Measurements from ENCODE around the gene KCNA4.
"Not testable (repeated sequence)": the region's sequence is repeated elsewhere in the genome, so short reads cannot be mapped to it uniquely, and the experiment has no call there.

Gene KCNA4

DNA sequence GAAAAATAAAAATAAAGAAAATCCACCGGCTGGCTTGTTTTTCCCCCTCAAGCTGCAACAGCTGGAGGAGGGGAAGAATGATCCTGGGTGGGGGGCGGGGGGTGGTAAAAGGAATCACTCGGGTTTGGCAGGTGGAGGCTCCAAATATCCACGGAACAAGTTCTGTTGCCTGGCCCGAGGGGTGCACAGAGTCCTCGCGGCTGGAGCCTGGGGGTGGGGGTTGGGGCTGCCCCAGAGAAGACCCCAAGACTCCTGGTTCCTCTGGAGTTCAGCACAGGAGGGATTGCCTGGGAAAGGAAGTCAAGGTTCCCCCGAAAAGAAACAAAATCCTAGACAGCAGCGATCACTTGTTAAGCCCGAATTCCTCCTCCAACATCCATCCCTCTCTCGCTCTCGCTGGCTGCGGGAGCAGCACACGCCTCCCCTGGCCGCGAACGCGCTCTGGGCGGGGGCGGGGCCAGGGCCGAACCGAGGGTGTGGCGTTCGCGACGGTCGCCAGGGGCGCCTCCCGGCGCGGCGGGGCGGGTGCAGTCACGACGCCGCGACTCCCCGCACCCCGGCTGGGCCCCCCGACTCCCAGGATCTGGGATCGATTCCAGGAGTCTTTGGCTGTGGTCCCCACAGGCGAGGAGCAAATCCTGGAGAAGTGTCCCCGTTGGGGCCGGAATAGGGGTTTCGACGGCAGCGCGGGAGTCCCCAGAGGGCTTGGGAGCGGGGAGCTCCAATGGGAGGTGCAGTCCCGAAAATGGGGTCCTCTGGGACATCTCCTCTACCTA lies at the start of gene KCNA4:
Gene KCNA4, minus strand, starts transcription at position 443 of the 776 bp plus-strand sequence. CDS start 4,352 bp downstream, outside the sequence.
- DNase-seq (ENCODE audit: low spot score), result no peak

DNA sequence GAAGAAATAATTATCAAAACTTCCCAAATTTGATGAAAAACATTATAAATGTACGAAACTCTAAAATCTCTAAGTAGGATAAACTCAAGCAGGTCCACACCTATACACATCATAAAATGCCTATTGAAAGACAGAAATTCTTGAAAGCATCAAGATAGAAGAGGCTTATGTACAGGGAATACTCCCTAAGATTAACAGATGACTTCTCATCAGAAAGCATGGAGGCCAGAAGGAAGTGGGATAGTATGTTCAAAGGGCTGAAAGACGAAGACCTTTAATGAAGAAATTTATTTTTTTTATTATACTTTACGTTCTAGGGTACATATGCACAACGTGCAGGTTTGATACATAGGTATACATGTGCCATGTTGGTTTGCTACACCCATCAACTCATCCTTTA lies 45.3 kb upstream of the KCNA4 start:
- no peak for DNase-seq (ENCODE audit: low spot score)

DNA sequence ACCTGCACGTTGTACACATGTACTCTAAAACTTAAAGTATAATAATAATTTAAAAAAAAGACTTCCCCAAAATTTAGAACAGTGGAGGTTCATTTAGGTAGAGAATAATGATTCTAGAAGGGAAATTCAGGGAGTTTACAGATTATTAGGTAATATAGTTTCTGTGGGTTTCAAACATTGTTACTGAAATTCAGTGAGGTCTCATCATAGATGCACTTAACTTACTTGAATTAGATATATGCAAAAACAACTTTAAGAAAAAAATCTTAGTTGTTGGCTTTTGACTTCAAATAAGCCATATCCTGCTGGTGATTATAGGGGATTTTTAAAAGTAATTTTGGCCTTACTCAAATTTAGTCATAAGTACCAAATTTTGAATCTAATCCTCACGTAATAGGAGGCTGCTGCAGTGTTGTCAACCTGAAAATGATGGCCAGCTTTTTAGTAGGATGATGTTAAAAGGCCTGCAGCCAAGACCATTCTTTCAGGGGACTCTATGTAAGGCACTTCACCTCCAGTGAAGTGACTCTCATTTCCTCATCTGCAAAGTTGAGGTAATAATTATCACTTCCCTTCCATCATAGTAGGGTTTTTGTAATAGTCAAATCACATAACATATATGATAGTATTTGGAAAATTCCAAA lies 42.5 kb upstream of the KCNA4 start:
- no peak for DNase-seq (ENCODE audit: low spot score)

DNA sequence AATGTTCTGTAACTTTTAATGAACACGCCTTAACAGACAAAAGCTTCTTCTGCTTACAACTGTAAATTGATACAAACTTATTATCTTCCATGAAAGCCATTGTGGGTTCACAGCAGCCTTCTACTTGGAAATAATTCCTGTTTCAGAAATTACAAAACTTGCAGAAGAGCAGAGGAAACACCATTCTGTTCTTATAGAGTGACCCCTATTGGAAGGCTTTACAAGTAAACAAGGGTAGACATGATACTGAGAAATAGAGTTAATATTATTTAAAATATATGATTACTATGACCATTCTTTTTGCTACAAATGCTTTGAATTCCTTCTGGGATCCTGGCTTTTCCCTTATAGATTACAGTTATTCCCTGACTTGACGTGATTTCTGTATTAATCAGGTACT lies 32.4 kb upstream of the KCNA4 start:
- no peak for DNase-seq (ENCODE audit: low spot score)

DNA sequence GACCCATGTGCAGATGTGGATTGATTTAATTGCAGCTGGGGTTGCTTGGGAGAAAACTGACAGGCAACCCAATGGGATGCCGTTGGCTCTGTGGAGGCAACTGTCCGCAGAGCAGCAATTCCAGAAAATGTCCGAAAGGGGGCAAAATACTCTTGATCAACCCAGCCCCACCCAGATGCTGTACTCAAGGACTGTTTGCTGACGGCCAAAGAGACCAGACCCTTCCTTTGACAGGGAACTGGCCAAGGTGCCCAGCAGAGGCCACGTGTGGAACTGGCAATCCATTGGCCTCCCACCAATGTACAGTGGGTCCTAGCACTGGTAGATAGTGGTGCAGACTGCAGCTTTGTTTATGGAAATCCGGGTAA lies 29.7 kb upstream of the KCNA4 start:
- no peak for DNase-seq (ENCODE audit: low spot score)

DNA sequence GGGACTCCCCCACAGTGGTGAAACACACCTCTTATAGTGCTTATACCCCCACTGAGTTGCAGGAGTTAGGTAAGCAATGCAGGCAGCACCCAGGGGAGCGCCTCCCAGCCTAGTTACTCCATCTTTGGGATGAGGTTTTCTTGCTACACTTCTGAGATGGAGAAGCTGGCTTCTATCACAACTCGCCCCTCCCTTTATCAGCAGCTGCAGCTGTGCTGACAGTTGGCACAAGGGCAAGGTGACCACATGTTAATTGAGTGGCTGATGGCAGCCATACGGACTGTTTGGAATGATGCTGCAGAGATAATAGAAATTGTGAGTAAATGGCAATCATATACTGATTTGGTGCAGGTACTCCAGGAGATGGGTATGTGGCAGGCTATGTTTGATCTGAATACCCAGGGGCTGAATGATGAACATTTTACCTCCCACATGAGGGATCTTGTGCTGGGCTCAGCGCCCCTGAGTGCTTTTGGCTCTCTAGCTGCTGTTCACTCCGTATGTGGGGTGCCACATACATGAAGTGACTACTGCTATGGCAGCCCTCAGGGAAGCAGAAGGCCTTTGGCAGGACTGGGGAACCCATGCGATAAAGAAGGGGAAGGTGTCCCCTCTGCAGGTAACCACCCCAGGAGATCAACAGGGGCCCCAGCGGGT lies 29.2 kb upstream of the KCNA4 start:
- DNase-seq (ENCODE audit: low spot score), result no peak

DNA sequence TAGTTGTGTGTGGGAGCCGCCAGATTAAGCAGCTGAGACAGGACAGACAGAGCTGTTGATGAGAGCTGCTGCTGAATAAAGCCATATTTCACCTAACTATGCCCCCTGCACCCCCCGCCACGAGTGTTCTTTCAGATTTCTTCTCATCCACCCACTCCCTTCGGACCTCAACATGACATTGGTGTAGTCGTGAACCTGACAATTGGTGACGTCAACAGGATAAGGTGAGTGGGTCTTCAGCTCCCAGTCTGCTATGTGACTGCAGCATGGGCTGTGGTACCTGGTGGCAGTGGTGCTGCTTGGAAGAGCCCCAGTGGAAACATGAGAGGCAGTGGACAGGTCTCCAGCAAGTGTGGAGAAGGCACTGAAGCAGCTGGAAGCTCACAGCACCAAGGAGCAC lies 28.3 kb upstream of the KCNA4 start:
- DNase-seq (ENCODE audit: low spot score), result no peak

DNA sequence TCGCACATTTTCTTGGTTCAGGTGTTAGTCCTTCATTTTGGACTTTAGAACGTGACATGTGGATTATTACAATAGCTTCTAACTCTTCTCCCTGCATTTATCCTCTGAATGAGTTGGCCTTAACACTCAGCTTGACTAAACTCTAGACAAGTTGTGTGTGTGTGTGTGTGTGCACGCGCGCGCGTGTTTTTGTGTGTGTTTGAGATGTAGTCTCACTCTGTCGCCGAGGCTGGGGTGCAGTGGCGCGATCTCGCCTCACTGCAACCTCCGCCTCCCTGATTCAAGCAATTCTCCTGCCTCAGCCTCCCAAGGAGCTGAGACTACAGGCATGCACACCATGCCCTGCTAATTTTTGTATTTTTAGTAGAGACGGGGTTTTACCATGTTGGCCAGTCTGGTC lies 24.3 kb upstream of the KCNA4 start:
- no peak for DNase-seq (ENCODE audit: low spot score)

DNA sequence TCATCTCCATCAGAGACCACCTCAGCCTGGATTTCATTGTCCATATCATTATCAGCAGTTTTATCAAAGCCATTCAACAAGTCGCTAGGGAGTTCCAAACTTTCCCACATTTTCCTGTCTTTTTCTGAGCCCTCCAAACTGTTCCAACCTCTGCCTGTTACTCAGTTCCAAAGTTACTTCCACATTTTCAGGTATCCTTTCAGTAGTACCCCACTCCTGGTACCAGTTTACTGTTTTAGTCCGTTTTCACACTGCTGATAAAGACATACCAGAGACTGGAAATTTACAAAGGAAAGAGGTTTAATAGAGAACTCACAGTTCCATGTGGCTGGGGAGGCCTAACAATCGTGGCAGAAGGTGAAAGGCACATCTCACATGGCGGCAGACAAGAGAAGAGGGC lies 17.9 kb upstream of the KCNA4 start:
- DNase-seq (ENCODE audit: low spot score), result not testable (repeated sequence)

DNA sequence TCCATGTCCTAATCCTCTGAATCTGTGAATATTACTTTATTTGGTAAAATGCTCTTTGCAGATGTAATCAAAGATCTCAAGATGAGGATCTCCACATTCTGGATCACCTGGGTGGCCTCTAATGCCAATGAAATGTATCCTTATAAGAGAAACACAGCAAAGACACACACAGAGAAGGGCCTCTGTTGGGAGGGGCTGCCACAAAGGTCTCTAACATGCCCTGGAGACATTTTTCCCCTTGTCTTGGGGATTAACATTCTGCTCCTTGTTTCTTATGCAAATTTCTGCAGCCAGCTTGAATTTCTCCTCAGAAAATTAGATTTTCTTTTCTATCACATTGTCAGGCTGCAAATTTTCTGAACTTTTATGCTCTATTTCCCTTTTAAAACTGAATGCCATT lies 17.3 kb upstream of the KCNA4 start:
- DNase-seq (ENCODE audit: low spot score), result not testable (repeated sequence)

DNA sequence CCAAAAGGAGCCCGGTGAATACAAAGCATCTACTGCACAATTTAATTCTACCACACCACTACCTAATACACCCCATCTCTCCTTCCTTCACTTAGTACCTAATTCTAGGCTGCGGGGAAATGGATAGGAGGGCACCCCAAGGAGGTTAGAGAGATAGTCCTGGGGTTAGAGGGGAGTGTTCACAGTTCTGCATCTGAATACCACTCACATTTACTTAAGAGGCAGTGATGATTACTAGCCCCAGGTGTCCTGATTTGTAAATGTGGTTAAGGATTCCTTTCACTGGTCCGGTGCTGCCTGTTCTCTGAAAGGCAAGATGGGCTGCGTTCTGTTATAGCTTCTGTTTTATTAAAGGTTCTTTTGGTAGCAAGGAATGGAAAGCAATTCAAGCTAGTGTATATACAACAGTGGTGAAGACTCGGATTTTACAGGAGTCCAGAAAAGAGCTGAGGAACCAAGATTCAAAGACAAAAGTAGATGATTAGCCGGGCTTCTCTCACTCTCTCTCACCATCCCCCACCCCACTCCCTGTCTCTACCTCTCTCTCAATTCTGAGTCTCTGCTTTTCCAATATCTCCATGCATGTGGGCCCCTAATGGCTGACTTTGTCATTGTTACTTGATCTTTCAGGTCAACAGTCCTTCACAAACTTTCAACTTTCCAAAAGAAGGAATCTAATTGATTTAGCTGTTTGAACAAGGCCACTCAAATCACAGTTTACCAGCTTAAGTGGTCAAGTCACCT lies 8.7 kb upstream of the KCNA4 start:
- DNase-seq (ENCODE audit: low spot score), result no peak

DNA sequence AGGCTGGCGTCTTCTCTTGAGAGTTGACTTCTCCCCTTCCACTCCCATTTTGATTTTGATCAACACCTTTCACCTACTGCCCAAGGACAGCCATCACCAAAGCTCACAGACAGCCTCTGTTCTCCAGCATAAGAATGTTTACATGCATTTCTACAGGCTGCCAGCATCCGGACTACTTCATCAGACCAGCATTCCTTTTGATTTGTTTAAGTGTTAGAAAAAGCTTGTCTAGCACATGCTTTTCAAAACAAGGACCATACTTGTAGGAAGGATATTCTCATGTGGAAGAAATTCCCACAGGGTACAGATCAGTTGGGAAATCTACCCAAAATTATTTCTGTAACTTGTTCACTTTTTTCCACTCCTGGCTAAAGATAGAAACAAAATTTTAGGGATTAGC lies 6.2 kb upstream of the KCNA4 start:
- DNase-seq (ENCODE audit: low spot score), result no peak

DNA sequence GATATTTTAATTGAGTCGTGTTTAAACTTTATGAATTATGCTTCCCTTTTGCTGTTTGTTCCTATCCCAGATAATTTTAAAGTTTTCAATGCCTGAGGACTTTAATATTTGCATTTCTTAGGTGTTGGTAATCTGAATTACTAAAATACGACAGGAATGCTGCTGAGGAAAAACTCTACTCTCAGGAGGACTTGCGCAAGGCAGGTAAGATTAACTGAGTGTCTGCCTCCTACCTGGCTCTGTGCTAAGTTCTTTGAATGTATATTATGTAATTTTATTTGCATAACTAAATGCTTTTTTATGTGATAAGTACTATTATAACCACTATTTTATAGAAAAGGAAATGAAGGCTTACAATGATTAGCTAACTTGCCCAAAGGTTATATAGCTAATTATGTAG lies 2.7 kb upstream of the KCNA4 start:
- DNase-seq (ENCODE audit: low spot score), result no peak

DNA sequence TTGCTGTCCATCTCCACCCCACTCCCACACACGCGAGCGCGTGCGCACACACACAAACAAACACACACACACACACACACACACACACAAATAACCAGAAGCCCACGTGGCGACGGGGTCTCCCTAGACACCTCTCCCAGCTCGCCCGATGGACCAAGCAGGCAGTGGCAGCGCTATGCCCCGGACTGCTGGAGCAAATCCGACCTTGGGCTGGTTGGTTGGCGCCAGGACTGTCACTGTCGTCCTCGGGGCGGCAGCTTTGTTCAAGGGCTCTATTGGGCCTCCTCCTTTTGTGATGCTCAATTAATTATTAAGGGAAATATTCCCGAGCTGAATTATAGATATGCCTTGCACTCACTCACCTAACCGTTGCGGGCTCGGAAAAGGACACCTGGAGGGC lies 1.7 kb upstream of the KCNA4 start:
- DNase-seq (ENCODE audit: low spot score), result no peak

DNA sequence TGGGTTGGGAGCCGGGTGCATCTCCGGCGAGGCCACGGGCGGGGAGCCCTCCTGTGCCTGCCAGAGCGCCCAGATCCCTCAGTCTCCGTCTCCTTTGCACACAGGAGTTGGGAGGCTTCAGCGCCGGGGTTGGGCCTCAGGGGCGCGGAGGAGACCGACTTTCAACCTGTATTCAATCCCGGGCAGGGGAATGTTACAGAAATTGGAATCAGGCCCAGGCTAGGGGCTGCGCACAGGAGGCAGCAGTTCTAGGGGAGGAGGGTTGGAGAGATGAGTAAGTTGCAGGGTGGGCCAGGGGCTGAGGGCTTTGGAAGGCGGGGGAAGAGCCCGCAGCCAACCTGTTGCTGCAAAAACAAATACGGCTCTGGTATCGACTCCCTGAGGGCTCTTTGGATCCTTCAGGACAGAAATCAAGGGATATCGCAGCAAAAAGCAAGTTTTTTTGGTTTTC lies 640 bp upstream of the KCNA4 start:
- no peak for DNase-seq (ENCODE audit: low spot score)

DNA sequence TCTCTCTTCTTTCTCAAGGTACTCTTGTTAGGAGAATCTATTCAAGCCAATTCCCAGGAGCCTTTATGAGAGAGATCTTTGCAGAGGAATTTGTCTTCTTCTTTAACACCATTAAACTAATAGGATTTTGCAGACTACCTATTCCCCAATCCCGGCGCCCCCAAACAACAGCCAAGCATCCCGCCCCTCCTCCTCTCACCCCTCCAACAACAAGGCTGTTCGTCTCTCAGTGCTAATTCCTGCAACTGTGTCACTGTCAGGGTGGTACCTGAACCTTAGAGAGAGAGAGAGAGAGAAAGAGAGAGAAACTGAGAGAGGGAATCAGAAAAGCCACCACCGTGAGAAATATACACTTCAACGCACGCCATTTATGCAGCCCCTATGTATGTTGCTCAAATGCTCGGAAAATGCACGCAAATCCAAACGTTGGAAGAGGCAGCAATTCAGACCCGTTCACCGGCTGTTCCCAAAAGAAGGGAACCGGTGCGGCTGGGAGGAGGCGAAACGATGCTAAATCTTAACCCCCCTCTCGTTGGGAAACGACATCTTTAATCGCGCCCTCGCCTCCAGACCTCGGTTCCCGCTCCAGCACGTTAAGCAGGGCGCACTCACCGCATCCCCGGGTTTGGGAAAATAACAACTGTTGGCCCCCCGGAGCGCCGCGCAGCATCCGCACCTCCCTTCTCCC lies 961 bp downstream of the KCNA4 start:
- DNase-seq (ENCODE audit: low spot score), result no peak

DNA sequence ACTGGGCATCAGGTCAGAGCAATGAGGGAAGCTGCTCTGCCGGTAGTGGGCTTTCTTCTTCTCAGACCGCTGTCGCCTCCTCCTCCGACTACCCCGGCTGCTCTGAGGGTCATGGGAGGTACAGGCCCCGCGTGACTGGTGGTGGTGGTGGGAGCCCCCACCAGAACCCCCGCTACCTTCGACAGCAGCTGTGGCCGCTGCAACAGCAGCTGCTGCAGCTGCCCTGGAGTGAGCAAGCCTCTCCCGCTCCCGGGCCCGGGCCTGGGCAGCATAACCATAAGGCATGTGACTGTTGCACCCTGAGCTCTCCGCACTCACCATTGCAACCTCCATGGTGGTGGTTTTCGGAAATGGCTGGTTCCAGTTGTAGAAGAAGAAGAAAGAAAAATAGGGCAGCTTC lies 4.5 kb downstream of the KCNA4 start:
- DNase-seq (ENCODE audit: low spot score), result no peak

DNA sequence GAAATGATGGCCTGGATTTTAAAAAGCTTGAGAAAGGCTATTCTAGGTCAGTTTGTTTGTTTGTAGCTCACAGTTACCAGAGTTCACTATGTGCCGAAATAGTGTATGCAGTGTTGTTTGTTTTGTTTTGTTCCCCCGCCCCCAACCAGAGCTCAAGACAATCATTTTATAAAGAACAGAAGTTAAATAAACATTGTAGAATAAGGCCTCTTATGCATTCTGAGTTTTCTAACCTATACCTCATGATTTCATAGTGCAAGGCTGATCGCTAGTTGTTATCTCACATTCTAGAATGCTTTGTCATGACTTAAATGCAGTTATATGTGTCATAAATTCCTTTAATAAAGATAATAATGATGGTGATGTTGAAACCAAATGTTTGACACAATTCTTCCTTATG lies 7.8 kb downstream of the KCNA4 start:
- DNase-seq (ENCODE audit: low spot score), result no peak

DNA sequence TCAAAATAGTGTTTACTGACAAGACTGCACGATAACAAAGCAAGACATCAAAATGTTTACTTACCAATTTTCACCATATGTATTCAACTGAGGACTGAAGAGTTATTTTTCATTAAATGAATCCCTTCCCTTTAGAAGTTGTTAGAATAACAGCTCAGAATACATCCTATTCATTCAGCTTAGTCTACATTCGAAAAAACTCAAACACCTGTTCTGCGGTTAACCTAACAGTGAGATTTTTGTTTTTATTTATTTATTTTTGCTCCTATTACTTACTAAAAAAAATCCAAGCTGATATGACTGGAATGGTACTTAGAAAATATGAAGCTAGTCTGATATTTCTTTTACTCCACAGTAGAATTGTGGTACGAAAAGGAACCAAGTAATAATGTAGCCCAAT lies 10.0 kb downstream of the KCNA4 start:
- DNase-seq (ENCODE audit: low spot score), result no peak

DNA sequence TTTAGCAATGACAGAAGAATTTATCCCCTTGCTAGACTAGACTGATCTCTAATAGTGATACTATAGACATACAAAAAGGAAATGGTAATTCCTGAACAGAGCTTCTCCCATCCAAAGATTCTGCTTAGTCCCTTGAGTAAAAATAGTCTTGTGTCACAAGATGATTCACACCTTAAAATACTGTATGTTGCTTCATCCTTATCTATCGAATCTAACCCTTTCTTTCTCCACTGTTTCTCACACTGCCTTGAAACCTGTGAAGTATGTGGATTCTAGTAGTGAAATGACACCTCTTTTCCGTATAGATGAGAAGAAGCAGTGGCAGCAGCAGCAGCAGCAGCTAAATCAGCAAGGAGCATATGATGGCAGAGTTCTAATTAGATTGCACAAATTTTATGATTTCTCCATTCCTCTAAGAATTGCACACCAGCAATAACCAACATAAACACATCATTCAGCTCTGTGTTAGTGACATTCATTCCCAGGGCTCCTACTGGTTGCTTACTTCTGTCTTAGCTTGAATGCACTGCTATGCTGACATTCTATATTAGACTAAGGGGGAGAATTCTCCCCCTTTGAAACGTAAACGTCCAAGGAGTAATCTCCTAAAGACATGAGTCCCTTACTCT lies 14.6 kb downstream of the KCNA4 start:
- no peak for DNase-seq (ENCODE audit: low spot score)

DNA sequence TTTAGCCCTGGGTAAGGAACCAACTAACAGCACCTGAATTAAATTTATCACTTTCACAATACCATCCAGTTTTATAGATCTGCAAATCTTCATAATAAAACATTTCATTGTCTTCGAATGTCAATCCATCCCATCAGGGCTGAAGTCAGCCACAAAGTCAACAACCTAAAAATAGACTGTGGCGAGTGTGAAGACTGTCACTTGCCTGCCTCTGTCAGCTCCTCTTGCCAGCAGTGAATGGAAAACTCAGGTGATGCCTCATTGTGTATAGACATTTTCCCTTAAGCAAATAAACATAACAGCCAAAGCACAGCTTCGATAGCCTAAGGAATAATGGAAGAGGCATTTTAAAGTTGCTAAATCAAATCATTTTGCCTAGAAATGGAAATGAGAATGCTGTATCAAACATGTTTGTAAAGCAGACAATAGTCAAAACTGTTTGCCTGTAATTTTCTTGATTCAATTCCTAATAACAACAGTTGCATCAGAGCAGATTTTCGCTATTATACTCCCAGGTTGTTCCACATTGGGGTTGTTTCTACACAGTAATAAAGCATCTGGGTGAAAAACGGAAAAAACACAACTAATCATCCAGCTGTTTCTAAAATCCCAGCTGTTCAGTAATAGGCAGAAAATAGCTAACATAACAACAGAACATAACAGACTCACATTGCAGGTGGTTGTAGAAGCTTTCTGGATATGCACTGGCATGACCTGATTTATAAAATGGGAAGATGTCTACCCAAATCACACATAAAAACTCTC lies 15.7 kb downstream of the KCNA4 start:
- DNase-seq (ENCODE audit: low spot score), result no peak

Measured in CD4-positive, alpha-beta T cell treated with Interleukin-6 at 100 ng/mL for 8 hours (primary cell).